Posterior cingulate gyrus (tissue), 11 donors: ENCODE results near the gene AQP1.

Experiments used
- DNase-seq, 10 donors: peaks; one replicate each; pipeline versions ENCODE4 v3.0.0 to v3.0.0-alpha.2; 2020 to 2021; ENCODE audit warnings: mixed read lengths in 3 of 10
- intact Hi-C: fragments of 100-400 bp; cut with DNase I; formaldehyde crosslinking; loops from one replicate; pipeline ENCODE4 v1.15.1; 2023

AQP1 gene

GRCh38 chr7:30905078-30906012, 6.3 kb upstream of the AQP1 start:
- no peak for DNase-seq
- intact Hi-C loops = no loop called here

GRCh38 chr7:30906014-30906413, 5.6 kb upstream of the AQP1 start:
- intact Hi-C loops = no loop called here
- DNase-seq = no peak

- intact Hi-C loops = no loop called here
- DNase-seq = no peak
Observed at GRCh38 chr7:30906515-30907240, 5.0 kb upstream of the AQP1 start.

GRCh38 chr7:30907527-30908267, 4.0 kb upstream of the AQP1 start:
- intact Hi-C loops = no loop called here
- no peak for DNase-seq

GRCh38 chr7:30908681-30909080, 3.0 kb upstream of the AQP1 start:
- intact Hi-C loops = no loop called here
- no peak for DNase-seq

GRCh38 chr7:30909431-30909830, 2.2 kb upstream of the AQP1 start:
- intact Hi-C loops = no loop called here
- DNase-seq = no peak

GRCh38 chr7:30910411-30911073, 1.1 kb upstream of the AQP1 start:
- intact Hi-C loops = no loop called here
- no peak for DNase-seq

- no peak for DNase-seq
- intact Hi-C loops = no loop called here
Observed at GRCh38 chr7:30911133-30911532, 520 bp upstream of the AQP1 start.

GRCh38 chr7:30912021-30912730, 523 bp downstream of the AQP1 start:
- no peak for DNase-seq
- intact Hi-C loops = no loop called here

- intact Hi-C loops = no loop called here
- no peak for DNase-seq
Observed at GRCh38 chr7:30912731-30912985, 1.0 kb downstream of the AQP1 start.

GRCh38 chr7:30912986-30913811, 1.5 kb downstream of the AQP1 start:
- no peak for DNase-seq
- intact Hi-C loops = no loop called here

GRCh38 chr7:30913821-30914515, 2.3 kb downstream of the AQP1 start:
- DNase-seq = peak in 1 of 10 donors; percentile 53
- intact Hi-C loops = no loop called here

- DNase-seq = peak in 1 of 10 donors; percentile 35
- intact Hi-C loops = no loop called here
Observed at GRCh38 chr7:30914596-30914995, 2.9 kb downstream of the AQP1 start.

- intact Hi-C loops = no loop called here
- DNase-seq = peak in 3 of 10 donors; percentile 9 to 61 (median 53)
Observed at GRCh38 chr7:30915005-30915601, 3.5 kb downstream of the AQP1 start.

GRCh38 chr7:30915751-30916150, 4.1 kb downstream of the AQP1 start:
- intact Hi-C loops = no loop called here
- no peak for DNase-seq

- peak in 2 of 10 donors; percentile 16 to 77 for DNase-seq
- intact Hi-C loops = no loop called here
Observed at GRCh38 chr7:30916255-30916654, 4.6 kb downstream of the AQP1 start.

- DNase-seq = peak in 1 of 10 donors; percentile 54
- intact Hi-C loops = no loop called here
Observed at GRCh38 chr7:30916767-30917166, 5.1 kb downstream of the AQP1 start.

GRCh38 chr7:30917216-30917893, 5.7 kb downstream of the AQP1 start:
- intact Hi-C loops = no loop called here
- DNase-seq = peak in 2 of 10 donors; percentile 30 to 43
